ENCODE measurements around the gene PLTP. TPM values are rescaled to one million over a fixed set of nuclear protein-coding genes. Genes with fewer than 3 reads are reported as not detected.
"Not testable (repeated sequence)": the region's sequence is repeated elsewhere in the genome, so short reads cannot be mapped to it uniquely, and the experiment has no call there.

PLTP gene
- total RNA-seq, 4 donors from 2014 or later, result 215 to 1,101 (median 301) TPM

DNA sequence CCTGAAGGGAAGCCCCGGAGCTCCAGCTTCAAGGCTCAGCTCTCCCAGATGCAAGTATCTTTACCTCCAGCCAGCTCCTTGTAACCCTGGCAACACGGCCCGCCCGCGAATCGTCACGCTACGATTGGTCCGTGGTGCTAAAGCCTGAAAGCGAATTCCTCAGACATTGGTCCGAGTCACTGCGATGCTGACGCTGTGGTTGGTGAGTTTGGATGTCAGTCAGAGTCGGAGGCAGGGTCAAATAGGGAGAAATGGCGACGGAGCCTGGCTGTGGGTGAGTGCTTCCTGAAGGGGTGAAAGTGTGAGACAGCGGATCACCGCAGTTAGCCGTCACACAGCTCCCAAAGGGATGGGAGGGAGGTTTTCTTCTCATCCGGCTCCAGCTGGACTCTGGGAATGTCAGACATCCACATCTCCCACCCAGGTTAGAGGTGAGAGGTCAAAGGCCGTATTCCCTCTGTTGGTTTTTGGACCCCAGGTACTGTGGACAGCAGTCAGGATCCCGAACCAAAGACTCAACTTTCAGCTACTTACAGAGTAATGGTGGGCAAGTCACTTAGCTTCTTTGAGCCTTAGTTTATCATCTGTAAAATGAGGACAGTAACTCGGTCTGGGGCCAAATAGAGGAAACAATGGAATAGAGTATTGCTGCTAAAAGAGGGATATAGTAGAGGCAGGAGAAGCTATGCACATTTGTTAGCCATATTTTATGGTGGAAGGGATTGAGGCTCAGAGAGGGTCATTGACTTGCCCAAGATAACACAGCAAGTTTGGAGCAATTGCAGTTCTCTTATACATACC is 30.8 kb downstream of the PLTP start, which contains the start of gene ZSWIM1:
ZSWIM1 (plus strand) TSS at position 240 of the 801 bp plus-strand sequence. CDS start 1,366 bp downstream, outside the sequence.
- TF ChIP-seq, protein P1, sequence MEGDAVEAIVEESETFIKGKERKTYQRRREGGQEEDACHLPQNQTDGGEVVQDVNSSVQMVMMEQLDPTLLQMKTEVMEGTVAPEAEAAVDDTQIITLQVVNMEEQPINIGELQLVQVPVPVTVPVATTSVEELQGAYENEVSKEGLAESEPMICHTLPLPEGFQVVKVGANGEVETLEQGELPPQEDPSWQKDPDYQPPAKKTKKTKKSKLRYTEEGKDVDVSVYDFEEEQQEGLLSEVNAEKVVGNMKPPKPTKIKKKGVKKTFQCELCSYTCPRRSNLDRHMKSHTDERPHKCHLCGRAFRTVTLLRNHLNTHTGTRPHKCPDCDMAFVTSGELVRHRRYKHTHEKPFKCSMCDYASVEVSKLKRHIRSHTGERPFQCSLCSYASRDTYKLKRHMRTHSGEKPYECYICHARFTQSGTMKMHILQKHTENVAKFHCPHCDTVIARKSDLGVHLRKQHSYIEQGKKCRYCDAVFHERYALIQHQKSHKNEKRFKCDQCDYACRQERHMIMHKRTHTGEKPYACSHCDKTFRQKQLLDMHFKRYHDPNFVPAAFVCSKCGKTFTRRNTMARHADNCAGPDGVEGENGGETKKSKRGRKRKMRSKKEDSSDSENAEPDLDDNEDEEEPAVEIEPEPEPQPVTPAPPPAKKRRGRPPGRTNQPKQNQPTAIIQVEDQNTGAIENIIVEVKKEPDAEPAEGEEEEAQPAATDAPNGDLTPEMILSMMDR (IDR thresholded peaks at IDR 0.05), result no peak
- ATAC-seq (ENCODE audit: low FRiP score) (peak; percentile 90), DNase-seq (ENCODE audit: low spot score) (peak; percentile 100)

DNA sequence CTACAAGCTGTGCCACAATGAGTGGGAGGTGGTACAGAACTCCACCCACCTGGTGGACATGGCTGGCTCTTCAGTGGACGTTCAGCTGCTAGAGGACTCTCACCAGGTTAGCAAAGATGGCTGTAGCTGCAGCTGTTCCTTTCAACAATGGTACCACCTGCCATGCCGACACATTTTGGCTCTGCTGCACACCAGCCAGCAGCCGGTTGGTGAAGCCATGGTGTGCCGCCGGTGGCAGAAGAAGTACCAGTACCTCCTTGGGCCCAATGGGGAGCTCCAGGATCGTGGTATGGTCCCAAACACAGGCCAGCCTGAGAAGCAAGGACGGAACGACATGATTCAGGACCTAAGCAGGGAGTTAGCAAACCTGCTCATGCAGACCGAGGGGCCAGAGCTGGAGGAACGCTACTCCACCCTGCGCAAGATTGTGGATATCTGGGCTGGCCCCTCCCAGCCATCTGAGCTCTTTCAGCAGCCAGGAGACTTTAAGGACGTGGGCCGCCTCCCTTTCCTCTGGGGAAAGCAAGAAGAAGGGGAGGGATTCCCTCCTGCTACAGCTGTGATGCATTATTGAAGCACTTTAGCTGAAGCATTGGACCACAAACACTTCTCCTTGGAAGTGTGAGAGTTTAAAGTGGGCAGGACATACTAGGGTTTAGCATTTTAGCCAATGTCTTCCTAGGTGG is 33.7 kb downstream of the PLTP start:
- no peak for ATAC-seq (ENCODE audit: low FRiP score)
- no peak for DNase-seq (ENCODE audit: low spot score)
- TF ChIP-seq, protein P1 (IDR thresholded peaks at IDR 0.05), result no peak

DNA sequence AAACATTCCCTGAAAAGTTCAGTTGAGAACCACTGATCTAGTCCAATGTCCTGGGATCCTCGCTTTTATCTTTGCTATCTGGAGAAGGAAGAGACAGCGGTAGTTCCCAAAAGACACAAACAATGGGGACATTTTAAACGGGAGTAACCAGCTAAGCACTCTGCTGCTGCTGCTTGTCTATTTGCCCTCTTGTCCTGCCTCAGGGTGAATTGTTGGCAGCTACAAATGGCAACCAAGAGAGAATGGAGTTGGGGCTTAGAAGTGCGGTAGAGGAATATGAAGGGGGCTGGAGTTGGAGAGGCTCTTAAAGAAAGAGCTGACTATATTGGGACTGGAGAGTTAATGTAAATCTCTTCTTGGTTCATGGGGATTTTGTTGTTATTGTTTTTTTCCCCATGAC is 37.4 kb downstream of the PLTP start:
- TF ChIP-seq, protein P1 (IDR thresholded peaks at IDR 0.05), result no peak
- DNase-seq (ENCODE audit: low spot score) (no peak), ATAC-seq (ENCODE audit: low FRiP score) (no peak)

DNA sequence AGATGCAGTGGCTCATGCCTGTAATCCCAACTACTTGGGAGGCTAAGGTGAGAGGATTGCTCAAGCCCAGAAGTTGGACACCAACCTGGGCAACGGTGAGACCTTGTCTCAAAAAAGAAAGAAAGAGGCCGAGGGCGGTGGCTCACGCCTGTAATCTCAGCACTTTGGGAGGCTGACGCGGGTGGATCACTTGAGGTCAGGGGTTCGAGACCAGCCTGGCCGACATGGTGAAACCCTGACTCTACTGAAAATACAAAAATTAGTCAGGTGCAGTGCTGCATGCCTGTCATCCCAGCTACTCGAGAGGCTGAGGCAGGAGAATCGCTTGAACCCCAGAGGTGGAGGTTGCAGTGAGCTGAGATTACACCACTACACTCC is 37.9 kb downstream of the PLTP start:
- DNase-seq (ENCODE audit: low spot score); ATAC-seq (ENCODE audit: low FRiP score): not testable (repeated sequence)

DNA sequence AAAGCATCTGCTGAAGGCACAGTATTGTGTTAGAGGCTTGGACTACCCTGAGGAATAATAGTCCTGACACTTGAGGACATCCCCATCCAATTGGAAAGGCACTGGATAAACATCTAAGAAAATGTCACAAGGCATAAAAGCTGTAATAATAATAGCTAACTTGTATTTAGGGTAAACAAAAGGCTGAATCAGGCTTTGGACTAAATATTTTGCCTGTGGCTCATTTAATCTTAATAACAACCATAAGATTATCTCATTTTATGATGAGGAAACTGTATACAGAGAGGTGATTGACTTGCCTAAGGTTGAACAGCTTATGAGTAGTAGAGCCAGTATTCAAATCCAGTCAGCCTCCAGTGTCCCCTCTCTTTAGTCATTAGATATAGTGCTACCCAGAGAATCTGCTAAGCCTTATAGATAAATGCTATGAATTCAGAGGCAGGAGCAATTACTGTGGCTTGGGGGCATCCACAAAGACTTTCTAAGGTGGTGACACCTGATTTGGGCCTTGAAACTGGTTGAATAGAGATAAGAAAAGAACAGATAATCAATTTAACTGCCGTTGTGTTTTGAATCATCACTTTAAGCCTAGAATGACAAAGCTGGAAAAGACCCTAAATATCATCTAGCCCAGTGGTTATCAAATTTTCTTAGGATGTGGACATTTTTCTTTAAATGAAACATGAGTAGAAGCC is 38.4 kb downstream of the PLTP start:
- ATAC-seq (ENCODE audit: low FRiP score) (no peak), DNase-seq (ENCODE audit: low spot score) (no peak)
- TF ChIP-seq, protein P1 (IDR thresholded peaks at IDR 0.05), result no peak

DNA sequence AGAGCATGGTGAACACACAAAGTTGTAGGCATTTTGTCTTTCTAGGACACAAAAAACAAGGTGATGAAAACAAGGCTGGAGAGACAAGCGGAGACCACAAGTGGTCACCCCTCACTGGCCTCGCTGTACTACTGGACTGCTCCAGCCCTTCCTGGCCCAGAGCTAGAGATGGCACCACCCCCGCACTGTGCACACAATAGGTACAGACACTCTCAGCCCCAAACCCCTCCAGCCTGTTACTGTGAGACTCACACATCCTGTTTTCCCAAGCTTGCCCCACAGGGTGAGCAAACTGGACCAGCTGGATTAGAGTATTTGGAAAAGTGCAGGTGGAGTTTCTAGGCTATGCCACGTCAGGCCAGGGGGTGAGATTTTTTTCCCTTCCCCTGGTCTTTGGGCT is 39.3 kb downstream of the PLTP start:
- ATAC-seq (ENCODE audit: low FRiP score) (no peak), DNase-seq (ENCODE audit: low spot score) (no peak)
- TF ChIP-seq, protein P1 (IDR thresholded peaks at IDR 0.05), result no peak

DNA sequence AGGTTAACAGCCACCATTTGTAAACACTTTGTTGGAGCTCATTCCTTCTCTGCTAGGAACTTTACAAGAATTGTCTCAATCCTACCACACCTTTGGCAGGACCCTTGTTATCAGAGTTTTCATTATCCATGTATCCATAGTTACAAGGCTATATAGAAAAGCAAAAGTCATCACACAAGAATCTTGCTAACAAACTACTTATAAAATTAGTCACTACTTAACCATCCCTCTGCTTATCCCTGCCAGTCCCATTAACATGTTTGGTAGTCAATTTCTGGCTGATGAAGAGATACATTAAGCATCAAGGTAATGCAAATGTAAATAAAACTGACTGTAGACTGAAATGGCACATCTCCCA is 44.2 kb downstream of the PLTP start:
- DNase-seq (ENCODE audit: low spot score), result no peak
- peak; percentile 37 for ATAC-seq (ENCODE audit: low FRiP score)
- TF ChIP-seq, protein P1 (IDR thresholded peaks at IDR 0.05), result no peak
